ENCODE data around the gene SLC35E3.
"Not testable (repeated sequence)": the region's sequence is repeated elsewhere in the genome, so short reads cannot be mapped to it uniquely, and the experiment has no call there.

Gene SLC35E3

DNA sequence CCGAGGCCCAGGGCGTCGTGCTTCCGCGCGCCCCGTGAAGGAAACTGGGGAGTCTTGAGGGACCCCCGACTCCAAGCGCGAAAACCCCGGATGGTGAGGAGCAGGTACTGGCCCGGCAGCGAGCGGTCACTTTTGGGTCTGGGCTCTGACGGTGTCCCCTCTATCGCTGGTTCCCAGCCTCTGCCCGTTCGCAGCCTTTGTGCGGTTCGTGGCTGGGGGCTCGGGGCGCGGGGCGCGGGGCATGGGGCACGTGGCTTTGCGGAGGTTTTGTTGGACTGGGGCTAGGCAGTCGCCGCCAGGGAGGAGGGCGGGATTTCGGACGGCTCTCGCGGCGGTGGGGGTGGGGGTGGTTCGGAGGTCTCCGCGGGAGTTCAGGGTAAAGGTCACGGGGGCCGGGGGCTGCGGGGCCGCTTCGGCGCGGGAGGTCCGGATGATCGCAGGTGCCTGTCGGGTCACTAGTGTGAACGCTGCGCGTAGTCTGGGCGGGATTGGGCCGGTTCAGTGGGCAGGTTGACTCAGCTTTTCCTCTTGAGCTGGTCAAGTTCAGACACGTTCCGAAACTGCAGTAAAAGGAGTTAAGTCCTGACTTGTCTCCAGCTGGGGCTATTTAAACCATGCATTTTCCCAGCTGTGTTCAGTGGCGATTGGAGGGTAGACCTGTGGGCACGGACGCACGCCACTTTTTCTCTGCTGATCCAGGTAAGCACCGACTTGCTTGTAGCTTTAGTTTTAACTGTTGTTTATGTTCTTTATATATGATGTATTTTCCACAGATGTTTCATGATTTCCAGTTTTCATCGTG is 62.6 kb downstream of the SLC35E3 start:
- intact Hi-C loops (cut with DNase I) = loop anchor here (2.0 kb wide), 1 partner anchor 62 kb away; the partner anchor contains the start of gene SLC35E3
- peak; percentile 17 to 80 (median 49) for DNase-seq

DNA sequence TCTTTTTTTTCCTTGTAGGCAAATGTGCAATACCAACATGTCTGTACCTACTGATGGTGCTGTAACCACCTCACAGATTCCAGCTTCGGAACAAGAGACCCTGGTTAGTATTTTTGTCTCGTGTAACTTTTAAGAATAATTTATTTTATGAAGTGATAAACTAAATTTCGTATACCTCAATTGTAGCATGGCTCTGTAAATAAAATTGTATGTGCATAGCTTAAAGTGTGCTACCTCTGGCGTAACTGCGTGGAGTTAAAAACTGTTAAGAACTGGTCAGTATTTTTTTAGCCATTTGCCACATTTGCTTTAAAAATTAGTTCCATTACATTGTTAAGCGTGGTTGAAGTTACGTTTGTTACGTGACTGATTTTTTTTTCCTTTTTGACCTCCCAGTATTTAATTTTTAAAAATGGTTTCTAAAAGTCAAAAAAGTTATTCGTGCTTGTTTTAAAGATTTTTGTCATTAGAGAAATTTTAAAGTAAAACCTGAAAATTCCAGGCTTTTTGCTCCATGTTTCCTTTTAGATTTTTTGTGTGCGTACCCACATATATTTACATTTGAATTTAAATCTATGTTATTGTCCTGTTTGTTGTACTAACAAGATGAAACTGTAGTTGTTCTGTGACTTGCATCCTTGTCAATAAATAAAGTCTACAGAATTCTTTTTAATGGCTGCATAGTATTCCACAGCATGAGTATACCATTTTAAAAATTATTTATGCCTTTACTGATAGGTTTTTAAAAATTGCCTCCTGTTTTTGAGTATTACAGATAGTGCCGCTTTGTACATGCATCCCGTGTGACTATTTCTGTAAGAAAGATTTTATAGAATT is 63.4 kb downstream of the SLC35E3 start:
- intact Hi-C loops (cut with DNase I) = loop anchor here (2.0 kb wide), 1 partner anchor 63 kb away; the partner anchor contains the start of gene SLC35E3

DNA sequence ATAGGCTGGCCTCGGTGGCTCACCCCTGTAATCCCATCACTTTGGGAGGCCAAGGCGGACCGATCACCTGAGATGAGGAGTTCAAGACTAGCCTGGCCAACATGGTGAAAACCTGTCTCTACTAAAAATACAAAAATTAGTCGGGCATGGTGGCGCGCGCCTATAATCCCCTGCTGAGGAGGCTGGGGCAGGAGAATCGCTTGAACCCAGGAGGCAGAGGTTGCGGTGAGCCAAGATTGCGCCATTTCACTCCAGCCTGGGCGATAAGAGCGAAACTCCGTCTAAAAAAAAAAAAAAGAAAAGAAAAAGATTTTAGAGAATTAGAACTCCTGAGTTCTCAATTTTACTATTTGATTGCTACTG is 64.0 kb downstream of the SLC35E3 start:
- intact Hi-C loops (cut with DNase I); DNase-seq: not testable (repeated sequence)

More for the DNA sequence above, 63.4 kb downstream of the SLC35E3 start:
- no peak for DNase-seq

- intact Hi-C loops (cut with DNase I); DNase-seq: not testable (repeated sequence)
These were observed 65.6 kb downstream of the SLC35E3 start for GRCh38 chr12:68811573-68811972.

DNA sequence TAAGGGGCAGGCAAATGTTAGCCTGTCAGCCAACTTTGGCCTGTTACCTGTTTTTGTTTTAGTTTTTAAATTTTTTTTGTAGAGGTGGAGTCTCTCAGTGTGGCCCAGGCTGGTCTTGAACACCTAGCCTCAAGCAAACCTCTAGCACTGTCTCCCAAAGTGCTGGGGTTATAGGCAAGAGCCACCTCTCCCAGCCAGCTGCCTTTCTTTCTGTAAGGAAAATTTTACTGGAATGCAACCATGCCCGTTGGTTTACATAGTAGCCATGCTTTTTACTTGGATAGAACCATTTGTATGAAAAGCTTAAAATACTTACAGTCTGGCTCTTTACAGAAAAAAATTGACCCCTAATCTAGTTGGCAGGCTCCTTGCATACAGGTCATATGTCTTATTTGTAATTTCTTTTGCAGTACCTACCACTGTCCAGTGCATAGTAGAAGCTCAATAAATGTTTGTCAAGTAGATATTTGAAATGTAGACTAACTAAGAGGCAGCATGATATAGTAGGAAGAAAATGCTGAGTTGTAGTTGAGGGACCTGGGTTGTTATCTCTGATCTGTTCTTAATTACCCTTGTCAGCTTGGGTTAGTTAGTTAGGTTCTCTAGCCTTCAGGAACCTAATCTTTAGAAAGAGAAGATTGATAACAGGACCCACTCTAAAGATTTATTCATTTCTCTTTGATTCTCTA is 66.7 kb downstream of the SLC35E3 start:
- intact Hi-C loops (cut with DNase I) = no loop called here
- DNase-seq = no peak

- no peak for DNase-seq
- intact Hi-C loops (cut with DNase I) = no loop called here
These were observed 67.2 kb downstream of the SLC35E3 start for GRCh38 chr12:68813242-68813593.

GRCh38 chr12:68814490-68815231 is 68.7 kb downstream of the SLC35E3 start:
- DNase-seq = no peak
- intact Hi-C loops (cut with DNase I) = no loop called here

GRCh38 chr12:68815232-68815927 is 69.4 kb downstream of the SLC35E3 start:
- DNase-seq = no peak
- intact Hi-C loops (cut with DNase I) = no loop called here

GRCh38 chr12:68815928-68816800 is 70.2 kb downstream of the SLC35E3 start:
- intact Hi-C loops (cut with DNase I) = no loop called here
- DNase-seq = no peak

DNA sequence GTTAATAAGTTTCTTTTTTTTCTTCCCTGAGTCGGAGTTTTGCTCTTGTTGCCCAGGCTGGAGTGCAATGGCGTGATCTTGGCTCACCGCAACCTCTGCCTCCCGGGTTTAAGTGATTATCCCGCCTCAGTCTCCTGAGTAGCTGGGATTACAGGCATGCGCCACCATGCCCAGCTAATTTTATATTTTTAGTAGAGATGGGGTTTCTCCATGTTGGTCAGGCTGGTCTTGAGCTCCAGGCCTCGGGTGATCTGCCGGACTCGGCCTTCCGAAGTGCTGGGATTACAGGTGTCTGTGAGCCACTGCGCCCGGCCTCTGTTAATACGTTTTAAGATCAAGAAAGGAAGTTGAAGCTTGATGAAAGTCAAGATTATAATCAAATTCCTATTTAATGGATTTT is 73.5 kb downstream of the SLC35E3 start:
- DNase-seq; intact Hi-C loops (cut with DNase I): not testable (repeated sequence)

DNA sequence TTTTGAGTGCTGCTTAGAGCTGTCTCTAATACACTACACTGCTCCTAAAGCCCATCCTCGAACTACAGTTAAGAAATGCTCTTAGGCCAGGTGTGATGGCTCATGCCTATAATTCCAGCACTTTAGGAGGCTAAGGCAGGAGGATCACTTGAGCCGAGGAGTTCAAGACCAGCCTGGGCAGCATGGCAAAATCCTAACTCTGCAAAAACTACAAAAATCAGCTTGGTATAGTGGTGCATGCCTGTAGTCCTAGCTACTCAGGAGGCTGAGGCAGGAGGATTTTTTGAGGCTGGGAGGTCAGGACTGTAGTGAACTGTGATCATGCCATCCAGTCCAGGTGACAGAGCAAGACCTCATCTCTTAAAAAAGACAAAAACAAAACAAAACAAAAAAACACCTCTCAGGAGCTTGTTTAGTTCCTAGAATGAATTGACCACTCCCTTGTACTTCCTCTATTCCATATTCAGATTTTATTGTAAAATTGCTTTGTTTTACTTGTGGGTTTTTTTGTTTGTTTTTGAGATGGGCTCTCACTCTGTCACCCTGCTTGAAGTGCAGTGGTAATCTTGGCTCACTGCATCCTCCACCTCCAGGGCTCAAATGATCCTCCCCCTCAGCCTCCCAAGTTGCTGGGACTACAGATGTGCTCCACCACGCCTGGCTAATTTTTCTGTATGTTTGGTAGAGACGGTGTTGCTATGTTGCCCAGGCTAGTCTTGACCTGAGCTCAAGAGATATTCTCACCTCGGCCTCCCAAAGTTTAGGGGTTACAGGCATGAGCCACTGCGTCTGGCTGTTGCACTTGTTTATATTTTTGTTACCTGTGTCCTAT is 75.6 kb downstream of the SLC35E3 start:
- intact Hi-C loops (cut with DNase I) = loop anchor here (10.0 kb wide), 1 partner anchor 333 kb away; no protein-coding TSS in a partner anchor
- no peak for DNase-seq

DNA sequence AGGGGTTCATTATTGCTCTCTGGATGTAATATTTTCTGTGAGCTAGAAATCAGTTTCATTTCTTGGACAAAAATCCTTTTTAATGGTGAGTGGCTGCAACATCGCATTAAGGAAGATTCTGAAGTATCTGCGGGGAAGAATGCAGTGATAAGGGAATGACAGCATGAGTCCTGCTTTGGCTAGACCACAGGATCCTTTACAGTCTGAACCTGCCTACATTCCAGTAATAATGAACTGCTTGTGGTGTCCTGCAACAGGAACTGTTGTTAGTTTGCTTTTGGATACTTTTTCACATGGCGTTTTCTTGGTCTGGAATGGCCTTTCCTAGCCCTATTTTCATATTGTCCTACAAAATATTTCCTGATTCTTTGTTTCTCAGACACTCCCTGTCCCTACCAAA is 77.7 kb downstream of the SLC35E3 start:
- intact Hi-C loops (cut with DNase I) = loop anchor here (10.0 kb wide), 1 partner anchor 331 kb away; no protein-coding TSS in a partner anchor
- DNase-seq = no peak

DNA sequence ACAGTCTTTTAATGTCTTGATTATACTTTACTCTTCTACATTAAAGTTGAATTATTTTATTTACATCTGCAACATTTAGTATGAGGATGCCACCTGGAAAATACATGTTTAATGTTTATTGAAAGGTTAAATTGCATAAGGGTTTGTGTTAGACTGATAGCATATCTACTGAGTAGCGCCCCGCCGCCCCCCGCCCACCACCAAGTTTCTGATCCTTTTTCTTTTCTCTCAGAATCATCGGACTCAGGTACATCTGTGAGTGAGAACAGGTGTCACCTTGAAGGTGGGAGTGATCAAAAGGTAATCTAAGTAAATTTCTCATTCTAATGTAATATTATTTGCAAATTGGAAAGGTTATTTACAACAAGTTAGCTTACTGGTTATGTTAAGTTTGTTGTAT is 78.2 kb downstream of the SLC35E3 start:
- intact Hi-C loops (cut with DNase I) = loop anchor here (10.0 kb wide), 1 partner anchor 331 kb away; no protein-coding TSS in a partner anchor
- no peak for DNase-seq

GRCh38 chr12:68824597-68825250 is 78.7 kb downstream of the SLC35E3 start:
- intact Hi-C loops (cut with DNase I) = loop anchor here (10.0 kb wide), 1 partner anchor 330 kb away; no protein-coding TSS in a partner anchor
- no peak for DNase-seq

DNA sequence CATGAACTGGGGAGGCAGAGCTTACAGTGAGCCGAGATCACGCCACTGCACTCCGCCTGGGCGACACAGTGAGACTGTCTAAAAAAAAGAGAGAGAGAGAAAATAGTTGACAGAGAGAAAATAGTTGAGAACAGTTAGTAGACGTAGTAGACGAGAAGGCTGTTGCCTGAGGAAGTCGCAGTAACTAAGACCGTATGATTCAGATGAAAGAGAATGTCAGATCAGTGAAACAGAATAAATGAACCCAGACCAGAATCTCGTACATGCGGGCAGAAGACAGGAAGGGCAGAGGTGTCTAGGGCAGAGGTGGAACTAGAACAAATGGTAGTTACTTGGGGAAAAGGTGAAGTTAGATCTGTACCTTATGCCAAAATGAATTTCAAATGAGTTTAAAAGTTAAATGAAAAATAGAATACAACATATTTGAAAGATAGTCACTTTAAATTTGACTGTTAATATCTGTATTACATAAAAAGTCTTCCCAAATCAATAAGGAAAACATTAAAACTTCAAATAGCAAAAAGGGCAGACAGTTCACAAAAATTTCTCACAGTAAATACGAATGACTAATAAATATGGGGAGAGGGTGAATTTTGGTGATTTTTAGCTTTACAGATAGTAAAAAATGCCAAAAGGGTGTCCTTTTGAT is 79.7 kb downstream of the SLC35E3 start:
- no peak for DNase-seq
- intact Hi-C loops (cut with DNase I) = loop anchor here (10.0 kb wide), 1 partner anchor 329 kb away; no protein-coding TSS in a partner anchor

Data from head of caudate nucleus (tissue), 42 donors.